SW 1271 (cell line): Measurements from ENCODE around the gene DOCK6.

ENCODE experiments used
- DNase-seq, 2 experiments: peaks; one replicate each; lab custom pipeline; 2025; lab: John Stamatoyannopoulos, UW

Gene DOCK6

GRCh38 chr19:11273989-11274388, 11.7 kb upstream of the DOCK6 start:
- DNase-seq: no peak

- DNase-seq: no peak
Observed at GRCh38 chr19:11273296-11273695, 11.0 kb upstream of the DOCK6 start.

DNA sequence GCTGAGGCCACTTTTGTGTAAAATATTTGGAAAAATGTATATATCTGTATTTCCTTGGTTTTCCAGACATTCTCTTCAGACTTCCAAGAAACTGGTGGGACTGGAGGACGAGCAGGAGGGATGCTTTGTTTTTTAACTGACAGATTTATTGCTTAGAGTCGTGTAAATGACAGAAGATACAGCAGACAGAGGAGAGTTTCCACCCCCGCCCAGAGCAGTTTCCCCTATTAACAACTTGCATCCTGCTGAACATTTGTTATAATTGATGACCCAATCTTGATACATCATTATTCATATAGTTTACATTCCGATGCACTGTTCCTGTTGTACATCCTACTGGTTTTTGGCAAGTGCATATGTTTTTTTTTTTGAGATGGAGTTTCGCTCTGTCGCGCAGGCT, 7.1 kb upstream of the DOCK6 start:
- DNase-seq: no peak

DNA sequence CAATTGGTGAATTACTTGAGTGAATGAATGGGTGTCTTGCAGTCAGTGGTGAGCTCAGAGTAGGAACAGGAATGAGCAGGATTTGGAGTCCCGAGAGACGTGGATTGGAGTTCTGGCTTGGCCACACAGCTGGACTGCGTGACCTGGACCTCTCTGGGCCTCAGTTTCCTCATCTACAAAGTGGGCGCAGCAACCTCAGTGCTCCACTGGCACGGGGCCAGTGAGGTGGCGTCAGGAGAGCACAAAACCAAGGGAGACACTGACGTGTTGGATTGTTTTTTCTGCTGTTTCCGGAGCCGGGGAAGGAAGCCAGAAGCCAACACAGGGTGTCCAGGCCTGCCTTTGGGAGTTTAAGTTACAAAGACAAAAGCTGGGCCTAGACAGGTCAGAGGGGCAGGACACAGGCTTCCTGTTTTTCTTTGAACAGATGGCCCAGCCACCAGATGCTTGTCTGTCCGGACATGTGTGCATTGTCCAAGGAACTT, 6.5 kb upstream of the DOCK6 start:
- peak in 1 of 2 experiments; percentile 49 for DNase-seq

DNA sequence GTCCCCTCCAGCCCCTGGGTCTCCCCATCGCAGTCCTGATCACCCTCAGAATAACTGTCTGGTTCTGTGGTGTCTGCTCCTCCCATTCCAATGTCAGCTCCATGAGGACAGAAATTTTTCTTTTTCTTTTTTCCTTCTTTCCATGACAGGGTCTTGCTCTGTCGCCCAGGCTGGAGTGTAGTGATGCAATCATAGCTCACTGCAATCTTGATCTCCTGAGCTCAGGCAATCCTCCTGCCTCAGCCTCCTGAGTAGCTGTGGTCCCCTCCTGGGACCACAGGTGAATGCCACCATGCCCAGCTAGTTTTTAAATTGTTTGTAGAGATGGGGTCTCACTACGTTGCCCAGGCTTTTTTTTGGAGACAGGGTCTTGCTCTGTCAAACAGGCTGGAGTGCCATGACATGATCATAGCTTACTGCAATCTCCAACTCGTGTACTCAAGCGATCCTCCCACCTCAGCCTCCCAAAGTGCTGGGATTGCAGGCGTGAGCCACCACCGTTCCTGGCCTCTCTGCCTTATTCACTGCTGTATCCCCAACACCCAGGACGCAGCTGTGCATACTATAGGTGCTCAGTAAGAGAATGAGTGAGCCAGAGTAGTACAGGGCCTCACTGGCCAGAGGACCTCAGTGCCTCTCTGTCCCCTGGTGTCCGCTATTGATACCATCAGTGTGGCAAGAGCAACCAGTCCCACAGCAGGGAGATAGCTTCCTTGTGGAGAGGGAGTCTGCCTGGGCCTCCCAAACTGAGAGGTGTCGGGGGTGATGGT, 5.2 kb upstream of the DOCK6 start:
- DNase-seq: no peak

GRCh38 chr19:11265785-11266236, 3.5 kb upstream of the DOCK6 start:
- no peak for DNase-seq

- no peak for DNase-seq
Observed at GRCh38 chr19:11265177-11265784, 3.0 kb upstream of the DOCK6 start.

- DNase-seq: no peak
Observed at GRCh38 chr19:11264452-11265176, 2.3 kb upstream of the DOCK6 start.

- DNase-seq: no peak
Observed at GRCh38 chr19:11263726-11264125, 1.4 kb upstream of the DOCK6 start.

GRCh38 chr19:11261431-11261970, 823 bp downstream of the DOCK6 start:
- no peak for DNase-seq

DNA sequence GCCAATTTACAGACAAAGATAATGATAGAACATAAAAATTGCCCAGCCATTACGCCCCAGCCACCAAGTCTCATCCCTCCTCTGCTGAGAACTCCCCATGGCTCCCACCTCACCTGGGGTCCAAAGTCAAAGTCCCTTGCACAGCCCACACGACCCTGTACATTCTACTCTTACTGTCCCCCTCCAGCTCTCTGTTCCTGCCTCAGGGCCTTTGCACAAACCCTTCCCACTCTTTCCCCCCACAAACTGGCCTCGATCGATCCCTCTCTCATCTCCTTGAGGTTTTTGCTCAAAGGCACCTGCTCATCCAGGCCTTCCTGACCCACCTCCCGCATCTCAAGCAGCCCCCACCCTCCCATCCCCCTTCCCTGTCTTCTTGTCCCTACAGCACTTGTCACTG, 1.3 kb downstream of the DOCK6 start:
- no peak for DNase-seq

- no peak for DNase-seq
Observed at GRCh38 chr19:11257846-11258380, 4.4 kb downstream of the DOCK6 start.

- no peak for DNase-seq
Observed at GRCh38 chr19:11256189-11256588, 6.1 kb downstream of the DOCK6 start.

- no peak for DNase-seq
Observed at GRCh38 chr19:11254666-11255065, 7.7 kb downstream of the DOCK6 start.

GRCh38 chr19:11252665-11253355, 9.5 kb downstream of the DOCK6 start:
- DNase-seq: no peak

DNA sequence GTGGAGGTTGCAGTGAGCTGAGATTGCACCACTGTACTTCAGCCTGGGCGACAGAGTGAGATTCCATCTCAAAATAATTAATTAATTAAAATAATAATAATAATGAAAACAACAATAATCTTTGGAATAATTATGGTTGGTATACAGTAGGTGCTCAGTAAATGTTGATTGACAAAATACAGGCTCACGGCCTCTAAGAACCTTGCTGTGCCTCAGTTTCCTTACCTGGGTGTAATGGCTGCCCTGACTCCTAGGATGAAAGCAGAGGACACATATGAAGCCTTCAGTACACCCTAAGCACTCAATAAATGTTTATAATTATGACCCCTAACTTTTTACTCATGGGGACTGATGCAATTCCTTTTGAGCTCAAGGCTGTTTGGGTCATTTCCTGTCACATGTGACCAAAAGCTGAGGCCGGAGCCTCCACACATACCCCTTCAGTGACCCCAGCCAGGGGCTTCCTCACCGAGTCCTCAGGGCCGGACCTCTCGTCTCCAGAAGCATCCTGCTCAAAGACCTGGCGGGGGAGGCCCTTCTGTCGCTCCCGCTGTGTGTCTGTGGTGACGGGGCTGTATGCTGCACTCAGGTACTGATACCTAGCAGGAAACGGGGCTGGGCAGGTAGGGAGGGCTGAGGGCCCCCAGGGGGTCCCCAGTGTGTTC, 10.5 kb downstream of the DOCK6 start:
- DNase-seq: no peak

DNA sequence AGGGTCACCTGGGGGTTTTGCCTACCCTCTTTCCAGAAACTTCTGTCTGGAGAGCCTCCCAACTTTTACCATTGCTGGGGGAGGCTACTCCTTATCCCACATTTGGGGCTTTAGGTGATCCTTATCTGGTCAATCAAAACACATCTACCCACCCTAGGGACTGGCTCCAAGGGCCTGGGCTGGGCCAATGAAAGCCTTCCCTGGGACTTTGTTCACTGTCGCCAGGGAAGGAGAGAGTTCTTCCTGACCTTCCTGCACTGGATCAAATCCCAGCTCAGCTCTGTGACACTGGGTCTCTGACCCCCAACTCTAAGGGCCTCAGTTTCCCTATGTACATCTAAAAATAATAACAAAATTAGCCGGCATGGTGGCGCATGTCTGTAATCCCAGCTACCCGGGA, 11.1 kb downstream of the DOCK6 start:
- DNase-seq: no peak

DNA sequence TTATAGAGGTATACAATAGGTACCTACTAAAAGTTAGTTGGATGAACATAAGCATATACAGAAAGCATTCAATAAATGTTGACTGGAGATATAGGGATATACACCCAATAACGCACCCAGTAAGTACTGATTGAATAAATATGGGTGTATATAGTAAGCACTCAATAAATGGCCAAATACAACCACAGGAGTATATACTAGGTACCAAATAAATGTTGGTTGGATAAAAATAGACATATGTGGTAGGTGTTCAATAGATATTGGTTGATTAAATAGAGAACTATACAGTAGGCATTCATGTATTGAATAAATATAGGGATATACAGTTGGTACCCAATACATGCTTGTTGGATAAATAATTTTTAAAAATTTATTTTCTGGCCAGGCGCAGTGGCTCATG, 13.5 kb downstream of the DOCK6 start:
- no peak for DNase-seq

- no peak for DNase-seq
Observed at GRCh38 chr19:11247934-11248333, 14.4 kb downstream of the DOCK6 start.

GRCh38 chr19:11247391-11247790, 14.9 kb downstream of the DOCK6 start:
- no peak for DNase-seq

GRCh38 chr19:11246941-11247340, 15.4 kb downstream of the DOCK6 start:
- DNase-seq: no peak
